HG02678 (cell line): Measurements from ENCODE around the gene MAST2.

Source experiments
- ATAC-seq: cut with Tn5 transposase; IDR thresholded peaks from one replicate; pipeline ENCODE4 v1.9.1; 2021; ENCODE audit warnings: mild to moderate bottlenecking, moderate library complexity; ENCODE audit not compliant: unreplicated experiment

The MAST2 gene

GRCh38 chr1:45803299-45803780 is at the start of gene MAST2:
Gene MAST2 (plus strand): TSS chr1:45803612. CDS start chr1:45803896, 284 bp downstream.
- ATAC-seq = peak; percentile 95

GRCh38 chr1:45755697-45756096 is 47.7 kb upstream of the MAST2 start:
- no peak for ATAC-seq

GRCh38 chr1:45762291-45762690 is 41.1 kb upstream of the MAST2 start:
- no peak for ATAC-seq

GRCh38 chr1:45765999-45766792 is 37.2 kb upstream of the MAST2 start:
- no peak for ATAC-seq

- no peak for ATAC-seq
These were observed 36.4 kb upstream of the MAST2 start for GRCh38 chr1:45767035-45767434.

GRCh38 chr1:45769261-45769932 is 34.0 kb upstream of the MAST2 start:
- no peak for ATAC-seq

GRCh38 chr1:45772971-45773370 is 30.4 kb upstream of the MAST2 start:
- no peak for ATAC-seq

- no peak for ATAC-seq
These were observed 27.6 kb upstream of the MAST2 start for GRCh38 chr1:45775794-45776193.

GRCh38 chr1:45785583-45785982 is 17.8 kb upstream of the MAST2 start:
- ATAC-seq = peak; percentile 70

- ATAC-seq = no peak
These were observed 15.5 kb upstream of the MAST2 start for GRCh38 chr1:45787905-45788304.

- no peak for ATAC-seq
These were observed 13.8 kb upstream of the MAST2 start for GRCh38 chr1:45789601-45790000.

GRCh38 chr1:45792744-45793143 is 10.7 kb upstream of the MAST2 start:
- ATAC-seq = no peak

GRCh38 chr1:45793942-45794604 is 9.3 kb upstream of the MAST2 start:
- no peak for ATAC-seq

GRCh38 chr1:45796381-45796780 is 7.0 kb upstream of the MAST2 start:
- no peak for ATAC-seq

- no peak for ATAC-seq
These were observed 6.5 kb upstream of the MAST2 start for GRCh38 chr1:45796946-45797345.

GRCh38 chr1:45800899-45801298 is 2.5 kb upstream of the MAST2 start:
- ATAC-seq = no peak

- no peak for ATAC-seq
These were observed 791 bp upstream of the MAST2 start for GRCh38 chr1:45802343-45803298.

GRCh38 chr1:45803781-45804668 is 613 bp downstream of the MAST2 start:
- ATAC-seq = peak; percentile 29

GRCh38 chr1:45804669-45804969 is 1.2 kb downstream of the MAST2 start:
- ATAC-seq = no peak

- no peak for ATAC-seq
These were observed 2.7 kb downstream of the MAST2 start for GRCh38 chr1:45806129-45806528.
